Neural progenitor cell (in vitro differentiated cells): ENCODE data around the gene SLC35E1.

ENCODE experiments used
- EZH2 ChIP-seq: fragments of 200-600 bp; sonication (generic); IDR thresholded peaks from 2 replicates; pipeline ENCODE4 v1.6.1; 2017; ENCODE audit warnings: antibody characterized with exemption, mild to moderate bottlenecking, moderate library complexity
- EZH2phosphoT487 ChIP-seq: fragments of 200-600 bp; sonication (generic); IDR thresholded peaks from 2 replicates; pipeline ENCODE4 v1.6.1; 2017; ENCODE audit warnings: antibody characterized with exemption
- TF ChIP-seq, protein P1 (sequence below): fragments of 200-600 bp; sonication (generic); IDR thresholded peaks from 2 replicates; pipeline ENCODE4 v1.5.1; 2017; ENCODE audit warnings: antibody characterized with exemption, mild to moderate bottlenecking

DNA sequence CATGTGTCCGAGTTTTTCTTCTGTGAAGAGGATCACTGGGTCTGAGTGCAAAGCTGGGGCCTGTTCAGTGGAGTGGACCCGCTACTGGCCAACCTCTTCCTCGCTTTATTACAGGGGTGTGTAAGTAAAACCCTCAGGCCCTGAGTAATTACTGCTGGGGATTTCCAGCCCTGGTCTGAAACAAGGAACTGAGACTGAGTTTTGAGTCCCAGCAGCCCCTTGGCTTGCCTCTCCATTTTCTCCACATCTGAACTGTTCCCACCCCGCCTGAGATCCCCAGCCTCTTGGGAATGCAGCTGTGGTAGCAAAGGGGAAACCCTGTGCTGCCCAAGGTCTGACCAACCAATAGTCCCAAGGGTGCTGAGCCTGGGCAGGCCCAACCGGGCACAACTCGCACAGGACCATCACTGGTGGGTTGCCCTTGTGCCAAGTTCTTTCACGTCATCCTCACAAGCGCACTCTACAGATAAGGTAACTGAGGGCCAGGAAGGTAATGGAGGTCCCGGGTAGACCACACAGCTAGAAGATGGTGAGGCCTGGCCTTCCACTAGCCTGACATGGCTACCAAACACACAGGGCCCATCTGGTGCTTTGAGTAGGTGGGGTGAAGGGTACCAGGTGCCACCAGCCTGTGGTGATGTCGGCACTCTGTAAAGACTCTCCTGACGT is 13.7 kb upstream of the SLC35E1 start:
- TF ChIP-seq, protein P1, sequence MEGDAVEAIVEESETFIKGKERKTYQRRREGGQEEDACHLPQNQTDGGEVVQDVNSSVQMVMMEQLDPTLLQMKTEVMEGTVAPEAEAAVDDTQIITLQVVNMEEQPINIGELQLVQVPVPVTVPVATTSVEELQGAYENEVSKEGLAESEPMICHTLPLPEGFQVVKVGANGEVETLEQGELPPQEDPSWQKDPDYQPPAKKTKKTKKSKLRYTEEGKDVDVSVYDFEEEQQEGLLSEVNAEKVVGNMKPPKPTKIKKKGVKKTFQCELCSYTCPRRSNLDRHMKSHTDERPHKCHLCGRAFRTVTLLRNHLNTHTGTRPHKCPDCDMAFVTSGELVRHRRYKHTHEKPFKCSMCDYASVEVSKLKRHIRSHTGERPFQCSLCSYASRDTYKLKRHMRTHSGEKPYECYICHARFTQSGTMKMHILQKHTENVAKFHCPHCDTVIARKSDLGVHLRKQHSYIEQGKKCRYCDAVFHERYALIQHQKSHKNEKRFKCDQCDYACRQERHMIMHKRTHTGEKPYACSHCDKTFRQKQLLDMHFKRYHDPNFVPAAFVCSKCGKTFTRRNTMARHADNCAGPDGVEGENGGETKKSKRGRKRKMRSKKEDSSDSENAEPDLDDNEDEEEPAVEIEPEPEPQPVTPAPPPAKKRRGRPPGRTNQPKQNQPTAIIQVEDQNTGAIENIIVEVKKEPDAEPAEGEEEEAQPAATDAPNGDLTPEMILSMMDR, result no peak
- no peak for TF ChIP-seq EZH2phosphoT487
- TF ChIP-seq EZH2, result no peak
